ENCODE results near the gene SLC8A1.

The SLC8A1 gene

GRCh38 chr2:40127890-40128557 is 323.9 kb downstream of the SLC8A1 start:
- peak; percentile 46 for DNase-seq

DNA sequence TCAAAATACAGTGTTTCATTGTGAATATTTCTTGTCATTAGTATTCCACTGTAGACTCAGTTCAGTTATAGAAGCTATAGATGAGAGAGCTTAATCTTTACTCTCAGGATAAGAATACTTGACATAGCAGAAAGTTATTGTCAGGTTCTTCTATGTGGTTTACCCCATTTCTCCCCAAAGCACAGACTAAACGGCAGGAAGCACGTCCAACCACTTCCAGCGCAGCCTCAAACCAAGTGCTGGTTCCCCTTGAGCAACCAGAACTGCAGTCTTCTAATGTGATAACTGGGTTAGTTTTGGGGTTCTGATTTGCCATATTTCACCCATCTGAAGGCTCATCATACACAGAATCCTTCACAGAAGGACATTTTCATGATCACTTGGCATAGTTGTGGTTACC is 324.7 kb downstream of the SLC8A1 start:
- no peak for DNase-seq

GRCh38 chr2:40126006-40126405 is 325.9 kb downstream of the SLC8A1 start:
- no peak for DNase-seq

DNA sequence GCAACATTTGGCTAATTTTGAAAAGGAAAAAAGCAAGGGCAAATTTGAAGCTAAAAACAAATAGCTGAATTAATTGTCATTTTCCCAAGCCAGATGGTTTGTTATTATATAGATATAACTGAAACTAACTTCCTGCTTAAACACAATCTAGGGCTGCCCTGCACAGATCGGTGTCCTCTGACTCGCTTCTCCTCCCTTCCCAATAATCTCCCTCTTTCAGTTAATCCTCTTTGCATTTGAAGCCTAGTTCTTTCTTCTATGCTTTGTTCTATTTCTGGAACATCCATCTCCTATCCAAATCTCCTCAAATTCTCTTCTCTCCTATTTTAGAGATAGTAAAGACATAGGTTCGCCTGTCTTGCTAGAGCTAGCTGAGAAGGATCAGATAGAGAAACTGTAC is 328.1 kb downstream of the SLC8A1 start:
- DNase-seq = no peak

DNA sequence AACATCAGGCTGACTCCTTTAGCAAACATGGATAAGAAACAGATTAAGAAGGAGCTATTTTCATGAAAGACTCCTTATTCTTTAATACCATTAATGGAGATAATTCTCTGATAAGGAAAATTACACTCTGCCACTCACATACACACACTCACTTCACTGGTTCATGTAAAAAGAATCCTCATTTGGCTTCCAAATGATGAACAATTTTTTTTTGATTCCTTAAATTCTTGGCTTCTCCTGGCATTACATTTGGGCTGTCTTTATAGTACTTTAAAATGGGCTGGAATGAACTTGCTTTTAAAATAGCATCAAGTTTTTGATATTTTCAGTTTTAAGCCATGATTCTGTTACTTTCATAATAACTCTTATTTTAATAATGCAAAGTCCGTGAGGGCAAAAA is 328.6 kb downstream of the SLC8A1 start:
- no peak for DNase-seq

DNA sequence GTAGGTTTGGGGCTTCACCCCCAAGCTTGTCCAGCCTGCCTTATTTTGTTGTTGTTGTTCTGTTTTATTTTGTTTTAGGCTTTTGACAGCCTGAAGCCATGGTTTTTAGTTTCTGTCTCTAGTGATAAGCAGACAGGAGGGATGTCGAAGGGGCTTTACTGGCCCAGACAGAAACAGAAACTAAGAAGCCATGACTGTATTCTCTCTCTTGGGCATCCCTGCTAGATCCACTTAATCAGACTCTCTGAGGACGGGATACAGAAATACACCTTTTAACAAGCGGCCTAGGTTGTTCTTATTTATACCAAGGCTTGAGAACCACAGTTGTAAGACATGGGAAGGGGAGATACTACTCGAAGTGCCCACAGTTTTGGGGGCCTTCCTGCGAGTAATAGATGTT is 330.9 kb downstream of the SLC8A1 start:
- no peak for DNase-seq

DNA sequence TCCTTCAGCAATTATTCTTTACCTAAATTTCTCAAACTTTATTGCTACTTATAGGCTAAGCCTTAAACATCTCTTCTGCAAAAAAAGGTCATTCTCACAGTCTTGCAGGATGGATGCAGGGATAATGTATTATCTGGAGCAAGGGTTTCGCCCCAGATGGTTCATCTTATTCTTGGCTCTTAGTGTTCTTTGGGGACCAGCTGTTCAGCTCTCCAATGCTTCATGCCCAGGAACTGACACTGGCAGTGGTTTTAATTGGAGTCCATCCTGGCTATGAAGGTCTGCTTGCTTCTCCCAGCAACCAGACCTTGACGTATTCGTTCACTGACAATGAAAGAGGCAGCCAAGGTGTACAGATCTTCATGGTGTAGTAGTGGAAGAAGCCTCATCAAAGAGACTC is 331.9 kb downstream of the SLC8A1 start:
- no peak for DNase-seq

- DNase-seq = no peak
Measured at GRCh38 chr2:40118622-40119021, 333.3 kb downstream of the SLC8A1 start.

DNA sequence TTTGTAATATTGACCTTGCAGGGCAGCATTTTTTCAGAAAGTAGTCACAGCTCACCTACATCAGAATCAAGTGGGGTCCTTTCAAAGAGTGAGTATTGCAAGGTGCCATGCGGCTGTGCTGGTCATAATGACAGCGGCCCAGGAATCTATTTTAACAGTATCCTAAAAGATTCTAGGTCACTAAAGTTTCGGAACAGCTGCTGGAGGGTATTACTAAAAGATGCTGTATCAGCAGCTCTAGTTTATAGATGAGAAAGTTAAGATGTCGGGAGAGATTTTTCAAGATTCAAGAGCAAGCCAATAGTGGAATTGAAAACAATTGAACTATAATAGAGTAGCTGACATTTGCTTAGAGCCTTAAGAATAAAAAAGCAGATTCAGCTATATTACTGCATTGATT is 336.0 kb downstream of the SLC8A1 start:
- DNase-seq = no peak

DNA sequence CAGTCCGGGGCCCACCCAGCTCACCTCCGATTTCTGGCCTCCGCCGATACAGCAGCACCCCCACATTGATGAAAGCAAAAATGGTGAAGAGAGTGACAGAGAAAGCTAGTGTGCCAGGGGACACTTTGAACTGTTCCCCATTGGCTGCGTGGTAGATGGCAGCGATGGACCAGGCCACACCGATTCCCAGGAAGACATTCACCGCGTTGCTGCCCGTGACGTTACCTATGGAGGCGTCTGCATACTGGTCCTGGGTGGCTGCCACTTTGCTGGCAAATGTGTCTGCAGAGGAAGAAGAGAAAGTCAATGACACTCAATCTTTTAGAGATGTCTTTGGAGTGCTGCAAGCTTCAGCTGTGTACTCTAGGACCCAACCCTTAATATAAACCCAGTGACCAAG is 336.5 kb downstream of the SLC8A1 start:
- DNase-seq = no peak

DNA sequence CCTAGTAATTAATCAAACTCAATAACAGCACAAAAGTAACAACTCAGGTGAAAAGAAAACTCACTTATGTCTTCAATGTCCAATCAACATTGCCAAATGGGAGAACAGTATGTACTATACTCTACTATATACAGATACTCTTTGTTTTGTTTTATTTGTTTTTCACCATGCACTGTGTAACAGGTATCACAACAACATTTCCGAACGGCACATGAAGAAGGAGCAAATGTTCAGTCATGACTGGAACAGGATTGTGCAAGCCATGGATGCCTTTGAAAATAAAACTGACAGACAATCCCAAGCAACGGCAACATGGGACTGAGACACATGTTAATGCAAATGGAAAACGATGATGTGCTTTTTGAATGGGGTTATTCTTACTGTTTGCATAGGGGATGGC is 337.9 kb downstream of the SLC8A1 start:
- DNase-seq = no peak

- DNase-seq = no peak
Measured at GRCh38 chr2:40113272-40113968, 338.5 kb downstream of the SLC8A1 start.

DNA sequence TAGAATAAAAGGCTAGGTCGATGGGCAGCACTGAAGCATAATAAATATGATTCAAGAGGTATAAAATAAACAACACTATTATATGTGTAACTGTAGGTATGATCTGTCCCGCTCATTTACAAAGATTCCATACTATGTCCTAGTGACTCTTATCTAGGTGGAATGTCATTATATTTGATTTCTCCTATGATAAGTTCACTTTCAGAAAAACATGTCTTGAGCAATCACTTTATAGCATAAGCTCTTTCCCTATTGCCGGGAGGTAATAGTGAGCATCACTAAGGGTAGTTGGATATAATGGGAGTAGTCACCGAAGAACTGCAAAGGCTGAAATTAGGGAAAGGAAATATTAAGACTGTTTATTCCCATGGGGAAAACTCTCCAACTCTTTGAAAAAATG is 342.5 kb downstream of the SLC8A1 start:
- no peak for DNase-seq

GRCh38 chr2:40108851-40109250 is 343.0 kb downstream of the SLC8A1 start:
- no peak for DNase-seq

- no peak for DNase-seq
Measured at GRCh38 chr2:40106061-40106460, 345.8 kb downstream of the SLC8A1 start.

- DNase-seq = no peak
Measured at GRCh38 chr2:40105593-40105992, 346.3 kb downstream of the SLC8A1 start.

- DNase-seq = no peak
Measured at GRCh38 chr2:40103590-40103989, 348.3 kb downstream of the SLC8A1 start.

DNA sequence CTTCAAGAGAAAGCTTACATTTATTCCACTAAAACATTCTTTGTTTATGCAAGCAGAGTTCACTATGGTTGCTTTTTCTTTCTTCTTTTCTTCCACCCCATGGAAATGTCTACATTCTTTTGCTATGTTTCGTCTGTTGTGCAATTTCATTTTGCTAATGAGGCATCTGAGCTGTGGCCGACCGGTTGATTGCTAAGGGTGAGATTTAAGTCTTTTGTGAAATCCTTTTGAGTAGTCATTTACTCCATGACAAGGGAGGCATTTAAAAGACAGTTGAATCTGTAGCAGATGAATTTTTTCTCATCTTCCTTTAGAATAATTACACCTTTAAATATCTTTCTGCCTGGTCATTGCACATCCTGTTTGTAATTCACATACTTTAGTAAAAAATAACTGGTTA is 348.7 kb downstream of the SLC8A1 start:
- DNase-seq = no peak

DNA sequence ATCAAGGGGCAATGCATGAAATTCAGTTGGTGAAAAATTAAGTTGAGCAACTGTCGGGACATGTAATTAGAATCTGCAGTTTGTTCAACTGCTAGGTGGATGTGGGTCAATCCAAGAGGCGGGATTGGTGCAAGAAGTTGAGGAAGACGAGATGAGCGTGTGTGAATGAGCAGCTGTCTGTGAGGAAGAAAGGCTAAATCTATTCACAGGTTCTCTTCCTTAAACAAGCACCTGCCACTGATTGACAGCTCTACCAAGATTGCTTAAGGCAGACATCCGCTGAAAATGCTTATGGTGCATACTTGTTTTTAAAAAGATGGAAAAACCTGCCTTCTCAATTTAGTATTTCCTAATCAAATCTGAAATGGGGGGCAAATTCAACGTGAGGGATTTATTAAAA is 349.4 kb downstream of the SLC8A1 start:
- no peak for DNase-seq

DNA sequence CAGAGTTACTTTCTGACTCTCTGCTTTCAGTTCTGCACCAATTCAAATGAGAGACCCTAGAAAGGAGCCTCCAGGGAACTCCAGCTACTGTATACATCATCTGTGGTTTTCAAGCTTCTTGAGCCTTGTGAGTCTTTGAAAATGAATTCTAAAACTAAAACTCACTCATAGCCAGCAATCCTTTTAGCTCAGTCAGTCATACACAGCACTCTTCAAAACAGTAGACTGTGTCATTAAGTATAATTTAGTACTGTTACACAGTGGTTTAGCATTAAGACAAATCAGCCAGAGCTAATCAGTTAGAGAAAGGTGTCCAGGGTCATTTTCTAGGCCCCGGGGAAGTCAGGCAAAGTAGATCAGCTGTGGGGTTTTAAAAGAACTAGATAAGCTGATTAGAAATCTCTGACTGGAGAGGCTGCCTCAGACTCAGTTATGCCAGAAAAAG is 350.7 kb downstream of the SLC8A1 start:
- no peak for DNase-seq

GRCh38 chr2:40100676-40101075 is 351.2 kb downstream of the SLC8A1 start:
- no peak for DNase-seq

GRCh38 chr2:40098786-40099470 is 353.0 kb downstream of the SLC8A1 start:
- DNase-seq = no peak

- no peak for DNase-seq
Measured at GRCh38 chr2:40097691-40098385, 354.1 kb downstream of the SLC8A1 start.

DNA sequence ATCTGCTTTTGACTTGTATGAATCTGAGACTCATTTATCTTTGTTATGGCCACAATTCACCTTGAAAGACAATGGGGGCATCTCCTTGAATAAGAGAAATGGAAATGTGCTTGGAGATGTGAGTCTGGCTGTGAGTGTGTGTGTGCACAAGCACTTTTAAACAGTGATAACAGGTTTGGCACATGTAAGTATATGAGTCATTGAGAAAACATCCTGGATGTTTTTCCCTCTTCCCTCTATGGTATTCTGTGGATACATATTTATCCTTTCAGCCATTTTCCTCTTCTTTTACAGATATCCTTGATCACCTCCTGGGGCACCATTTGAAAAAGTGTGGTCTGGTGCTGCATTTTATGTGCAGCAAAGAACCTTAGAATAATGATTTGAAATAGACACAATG is 355.5 kb downstream of the SLC8A1 start:
- DNase-seq = no peak
